C1 segment of cervical spinal cord (tissue), 14 donors: ENCODE data around the gene NT5C2.

Source experiments
- DNase-seq, 14 donors: peaks; one replicate each; lab custom pipeline; 2025; lab: John Stamatoyannopoulos, UW

NT5C2 gene

DNA sequence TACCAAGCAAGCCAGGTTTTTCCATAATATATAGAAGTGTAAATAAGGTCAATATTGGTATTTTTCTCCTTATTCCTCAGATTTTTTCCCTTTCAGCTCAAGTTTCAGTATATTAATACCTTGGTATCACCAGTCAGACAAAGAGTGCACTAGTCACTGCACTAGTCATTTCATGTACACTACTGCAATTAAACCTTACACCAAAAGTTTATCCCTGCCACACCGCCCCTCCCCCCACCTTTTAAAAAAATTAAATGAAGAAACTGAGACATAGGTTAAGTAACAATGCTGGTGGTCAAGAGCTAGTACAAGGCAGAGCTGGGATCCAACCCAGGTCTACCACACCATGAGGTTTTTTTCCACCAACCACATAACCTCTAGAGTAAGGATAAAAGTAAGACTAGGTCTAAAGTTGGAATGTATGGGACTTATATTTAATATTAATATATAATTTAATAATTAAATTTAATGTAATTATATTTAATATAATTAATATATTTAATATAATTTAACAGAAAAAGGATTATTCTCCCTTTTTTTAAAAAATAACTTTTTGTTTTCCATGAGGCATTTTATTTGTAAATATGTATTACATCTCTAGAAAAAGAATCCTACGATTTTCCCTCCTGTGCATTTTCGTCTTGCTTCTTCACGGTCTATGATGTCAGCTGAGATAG lies 68.5 kb downstream of the NT5C2 start:
- no peak for DNase-seq

DNA sequence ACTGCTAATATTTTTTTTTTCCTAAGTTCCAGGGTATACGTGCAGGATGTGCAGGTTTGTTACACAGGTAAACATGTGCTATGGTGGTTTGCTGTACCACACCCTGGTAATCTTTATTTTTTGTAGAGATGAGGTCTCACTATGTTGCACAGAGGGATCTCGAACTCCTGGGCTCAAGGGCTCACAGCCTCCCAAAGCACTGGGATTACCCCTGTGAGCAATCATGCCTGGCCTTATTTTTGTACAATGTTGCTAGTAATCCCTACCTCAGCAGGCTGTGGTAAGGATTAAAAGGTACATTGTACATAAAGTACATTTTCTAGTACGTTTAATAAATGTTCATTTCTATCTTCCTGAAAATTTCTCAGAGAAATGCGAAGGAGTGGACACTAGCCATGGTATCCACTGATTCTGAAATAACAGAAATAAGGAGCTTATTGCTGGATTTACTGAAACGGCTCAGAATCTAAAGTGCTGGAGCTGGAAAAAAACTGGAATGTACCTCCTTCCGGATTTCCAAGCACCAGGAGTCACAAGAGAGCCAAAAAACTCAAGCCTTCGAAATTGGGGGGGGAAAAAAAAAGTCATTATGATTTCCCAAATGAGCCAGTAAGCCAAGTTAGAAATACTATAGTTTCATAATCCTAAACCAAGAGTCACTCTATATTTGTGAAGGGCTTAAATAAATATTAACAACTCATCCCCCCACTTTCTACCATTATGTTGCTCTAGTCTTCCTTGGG lies 69.6 kb downstream of the NT5C2 start:
- no peak for DNase-seq

DNA sequence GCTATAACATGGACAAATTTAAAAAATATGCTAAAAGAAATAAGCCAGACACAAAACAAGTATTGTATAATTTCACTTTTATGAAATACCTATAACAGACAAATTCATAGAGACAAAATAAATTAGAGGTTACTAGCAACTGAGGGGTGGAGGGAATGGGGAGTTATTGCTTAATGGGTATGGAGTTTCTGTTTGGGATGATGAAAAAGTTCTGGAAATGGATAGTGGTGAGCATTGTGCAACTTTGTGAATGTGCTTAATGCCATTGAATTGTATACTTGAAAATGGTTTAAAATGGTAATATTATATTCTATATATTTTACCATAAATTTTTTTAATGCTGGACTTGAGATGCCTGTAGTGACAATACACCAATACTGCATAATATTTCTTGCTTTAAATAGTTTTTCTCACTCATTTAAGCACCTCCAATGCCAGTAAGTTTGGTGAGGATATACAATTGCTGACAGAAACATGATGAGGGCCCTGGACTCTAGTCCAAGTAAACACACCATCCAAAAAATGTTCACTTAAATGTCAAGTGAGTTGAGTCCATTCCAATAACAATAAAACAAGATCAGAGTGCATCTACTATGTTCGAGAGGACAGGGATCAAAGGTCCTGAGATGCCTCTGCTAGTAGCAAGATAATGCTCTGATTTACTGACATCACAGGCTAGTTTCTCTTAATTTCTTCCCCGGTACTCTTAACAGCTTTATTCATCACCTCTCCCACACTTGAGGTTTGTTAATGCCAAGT lies 71.9 kb downstream of the NT5C2 start:
- no peak for DNase-seq

DNA sequence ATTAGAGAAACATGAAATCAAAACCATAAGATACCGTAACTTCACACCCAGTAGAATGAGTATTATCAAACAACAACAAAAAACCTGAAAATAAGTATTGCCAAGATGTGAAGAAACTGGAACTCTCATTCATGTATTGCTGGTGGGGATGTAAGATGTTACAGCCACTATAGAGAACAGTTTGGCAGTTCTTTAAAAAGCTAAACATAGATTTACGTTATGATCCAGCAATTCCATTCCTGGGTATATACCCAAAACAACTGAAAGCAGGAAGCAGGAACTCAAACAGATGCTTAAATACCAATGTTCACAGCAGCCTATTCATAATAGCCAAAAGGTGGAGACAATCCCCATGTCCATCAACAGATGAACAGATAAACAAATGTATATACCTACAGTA lies 72.5 kb downstream of the NT5C2 start:
- DNase-seq, result no peak

DNA sequence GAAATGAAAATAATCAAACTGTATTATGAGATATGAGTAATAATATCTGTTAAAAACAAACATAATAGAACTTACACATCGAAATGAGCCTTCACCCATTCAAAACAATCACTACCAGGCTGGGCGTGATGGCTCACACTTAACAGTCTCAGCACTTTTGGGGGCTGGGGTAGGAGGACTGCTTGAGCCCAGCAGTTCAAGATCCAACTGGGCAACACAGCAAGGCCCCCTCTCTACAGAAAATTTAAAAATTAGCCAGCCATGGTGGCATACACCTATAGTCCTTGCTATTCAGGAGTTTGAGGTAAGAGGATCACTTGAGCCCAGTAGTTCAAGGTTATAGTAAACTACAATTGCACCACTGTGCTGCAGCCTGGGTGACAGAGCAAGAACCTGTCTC lies 75.8 kb downstream of the NT5C2 start:
- no peak for DNase-seq

DNA sequence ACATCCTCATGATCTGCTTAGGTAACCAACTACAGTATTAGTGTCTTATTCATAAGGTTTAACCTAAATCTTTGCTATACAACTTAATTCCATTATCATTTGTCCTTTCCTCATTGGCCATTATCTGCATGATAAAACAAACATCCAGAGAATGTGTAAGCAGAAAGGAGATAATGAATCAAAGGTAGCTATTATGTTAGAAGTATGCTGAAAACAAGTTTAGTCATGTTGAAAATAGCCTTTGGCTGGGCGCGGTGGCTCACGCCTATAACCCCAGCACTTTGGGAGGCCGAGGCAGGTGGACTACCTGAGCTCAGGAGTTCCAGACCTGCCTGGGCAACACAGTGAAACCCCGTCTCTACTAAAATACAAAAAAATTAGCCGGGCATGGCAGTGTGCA lies 78.2 kb downstream of the NT5C2 start:
- DNase-seq, result no peak

DNA sequence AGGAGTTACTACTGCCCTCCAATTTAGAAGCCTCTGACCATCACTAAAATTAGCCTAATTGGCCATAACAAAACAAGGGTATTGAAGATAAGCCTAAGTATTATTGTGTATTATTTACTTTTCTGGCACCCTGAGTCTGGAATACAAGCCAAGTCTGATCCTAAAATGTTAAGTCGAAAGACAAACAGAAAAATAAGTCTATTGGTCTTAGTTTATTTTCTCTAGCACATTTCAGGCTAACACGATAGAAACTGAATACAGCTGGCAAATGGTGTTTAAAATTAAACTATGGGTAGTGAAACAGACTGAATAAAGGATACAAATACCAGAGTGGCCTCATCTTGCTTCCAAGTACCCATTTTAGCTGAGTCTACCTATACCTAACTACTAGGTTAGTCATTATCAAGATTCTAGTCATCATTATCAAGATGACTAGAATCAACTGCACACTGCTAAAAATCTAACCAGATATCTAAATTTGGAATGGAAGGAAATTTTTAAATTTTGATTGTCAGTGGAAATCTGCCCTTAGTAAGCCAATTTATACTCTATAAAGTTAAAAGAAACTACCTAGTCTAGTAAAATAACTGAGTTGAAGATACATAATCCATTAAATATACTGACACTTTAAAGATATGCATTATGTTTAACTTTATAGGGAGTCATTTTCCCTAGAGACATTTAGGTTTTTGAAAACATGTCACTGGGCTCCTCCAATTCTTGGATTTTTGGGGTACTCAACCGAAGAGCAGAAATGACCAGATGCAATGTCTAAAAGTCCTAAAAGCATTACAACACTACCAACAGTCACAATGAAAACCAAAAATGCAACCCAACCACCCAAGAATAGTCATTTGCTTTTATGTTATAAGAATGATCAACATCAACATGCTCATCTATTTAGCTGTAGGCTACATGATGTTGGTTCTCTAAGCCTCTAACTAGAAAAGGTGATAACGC lies 80.9 kb downstream of the NT5C2 start:
- DNase-seq, result no peak

DNA sequence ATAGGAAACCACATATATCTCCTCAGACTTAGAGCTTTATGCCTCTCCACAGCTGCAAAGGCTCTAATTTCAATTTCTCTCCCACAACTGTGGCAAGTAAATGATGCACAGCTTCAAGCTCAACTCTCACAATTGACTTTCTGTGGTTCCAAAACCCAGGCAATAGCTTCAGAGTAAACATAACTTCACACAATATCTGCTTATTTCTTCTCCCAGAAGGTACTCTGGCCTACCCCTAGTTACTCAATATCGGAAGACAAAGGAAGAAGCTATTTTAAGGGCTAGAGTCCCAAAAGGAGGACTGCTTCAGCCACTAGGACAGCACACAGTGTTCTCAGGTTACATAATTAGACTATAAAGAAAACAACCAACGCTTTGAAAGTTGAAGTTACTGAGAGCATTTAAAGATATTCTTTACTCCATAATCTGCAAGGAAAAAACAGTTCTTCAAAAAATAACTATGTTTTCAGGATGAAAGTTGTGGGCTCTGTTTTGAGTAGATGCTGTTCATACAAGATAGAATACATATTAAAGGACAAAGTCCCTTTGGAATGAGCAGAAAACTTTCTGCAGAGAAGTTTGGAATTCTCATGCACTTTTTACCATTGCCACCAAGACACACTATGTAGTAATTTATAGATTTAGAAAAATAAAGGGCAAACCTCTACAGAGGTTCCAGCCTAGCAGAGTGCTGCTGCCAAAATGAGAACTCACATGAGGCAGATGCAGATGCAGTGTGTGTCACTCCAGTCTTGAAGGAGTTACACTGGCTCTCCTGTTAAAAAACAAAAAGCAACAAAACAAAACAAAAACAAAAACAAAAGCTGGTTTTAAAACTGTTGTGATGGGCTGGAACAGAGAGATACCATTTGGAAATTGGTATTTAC lies 81.8 kb downstream of the NT5C2 start:
- DNase-seq, result peak in 2 of 14 donors; percentile 25 to 32

DNA sequence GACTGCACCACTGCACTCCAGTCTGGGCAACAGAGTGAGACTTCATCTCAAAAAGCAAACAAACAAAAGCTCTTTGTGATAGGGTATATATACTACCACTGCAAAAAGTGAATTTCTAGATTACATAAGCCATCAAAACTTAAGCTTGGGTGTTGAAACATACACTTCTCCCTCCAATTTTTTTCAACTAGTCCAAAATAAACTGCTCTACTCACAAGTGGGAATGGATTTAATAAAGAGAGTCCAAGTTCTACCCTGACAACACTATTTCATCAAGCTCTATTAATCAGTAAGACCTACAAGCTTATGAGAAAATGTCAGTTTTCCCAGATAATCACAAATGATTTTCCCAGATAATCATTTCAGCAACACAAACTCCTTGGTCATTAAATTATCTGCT lies 82.7 kb downstream of the NT5C2 start:
- no peak for DNase-seq

DNA sequence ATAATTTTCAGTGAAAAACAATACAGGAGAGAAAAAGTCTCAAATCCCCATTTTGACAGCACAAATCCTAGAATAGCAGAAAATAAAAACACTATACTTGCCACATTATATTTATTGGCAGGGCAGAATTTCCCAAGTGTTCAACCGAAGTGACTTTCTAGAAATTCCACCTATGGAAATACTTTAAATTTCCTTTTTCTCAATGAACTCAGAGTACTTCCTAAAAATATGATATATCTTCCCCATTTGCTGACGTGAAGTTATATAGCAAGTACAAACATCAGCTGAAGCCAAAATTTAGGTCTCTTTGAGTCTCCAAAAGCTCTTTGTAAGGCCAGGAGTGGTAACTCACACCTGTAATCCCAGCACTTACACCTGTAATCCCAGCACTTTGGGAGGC lies 83.3 kb downstream of the NT5C2 start:
- DNase-seq, result no peak

DNA sequence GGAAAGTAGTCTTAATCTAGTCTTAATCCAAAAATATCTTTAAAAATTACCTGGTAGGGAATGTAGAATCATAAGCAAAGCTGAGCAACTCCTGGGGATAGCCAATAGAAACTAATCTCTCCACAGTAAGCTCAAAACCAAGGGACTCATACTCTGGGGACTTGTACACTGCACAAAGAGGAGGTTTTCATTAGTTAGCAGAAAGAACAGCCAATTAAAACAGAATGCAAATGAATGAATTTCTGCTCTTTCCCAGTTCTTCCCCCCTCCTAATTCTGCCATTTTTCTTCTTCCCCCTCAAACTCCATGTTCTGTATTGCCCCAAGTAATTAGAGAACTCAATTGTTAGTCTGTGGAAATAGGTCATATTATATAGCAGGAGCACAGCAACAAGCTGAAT lies 86.5 kb downstream of the NT5C2 start:
- no peak for DNase-seq

DNA sequence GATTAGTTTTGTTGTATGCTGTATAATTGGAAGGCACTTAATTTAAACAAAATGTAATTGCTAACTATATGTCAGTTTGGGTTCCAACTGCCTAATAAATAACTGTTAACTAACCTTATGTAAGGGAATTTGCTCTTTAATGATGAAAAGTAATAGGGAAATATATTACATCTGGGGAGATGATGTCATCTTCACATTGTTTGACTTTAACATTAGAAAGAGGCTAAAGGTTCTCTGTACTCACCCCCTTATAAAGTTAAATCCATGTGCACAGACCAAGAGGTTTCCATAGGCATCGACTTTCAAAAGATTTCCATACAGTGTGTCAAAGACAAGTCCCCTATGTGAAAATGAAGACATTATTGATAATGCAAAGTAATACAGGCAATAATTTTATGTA lies 87.6 kb downstream of the NT5C2 start:
- no peak for DNase-seq

DNA sequence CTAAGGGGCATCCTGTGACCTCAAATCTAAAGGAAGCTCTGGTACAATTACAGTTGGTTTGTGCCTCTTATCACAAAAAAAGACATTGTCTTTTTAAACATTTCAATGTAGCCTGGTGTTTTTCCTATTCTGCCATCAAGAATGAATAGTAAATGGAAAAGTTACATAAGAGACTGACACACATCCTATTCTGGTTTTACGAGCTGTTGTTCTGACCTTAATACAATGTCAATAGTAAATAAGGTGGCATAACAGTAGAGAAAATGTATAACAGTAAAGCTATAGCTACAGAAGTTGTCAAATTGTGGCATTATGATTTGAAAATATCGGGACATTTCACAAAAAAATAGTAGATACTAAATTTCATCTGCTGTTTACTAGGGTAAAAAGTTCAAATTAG lies 88.4 kb downstream of the NT5C2 start:
- no peak for DNase-seq

DNA sequence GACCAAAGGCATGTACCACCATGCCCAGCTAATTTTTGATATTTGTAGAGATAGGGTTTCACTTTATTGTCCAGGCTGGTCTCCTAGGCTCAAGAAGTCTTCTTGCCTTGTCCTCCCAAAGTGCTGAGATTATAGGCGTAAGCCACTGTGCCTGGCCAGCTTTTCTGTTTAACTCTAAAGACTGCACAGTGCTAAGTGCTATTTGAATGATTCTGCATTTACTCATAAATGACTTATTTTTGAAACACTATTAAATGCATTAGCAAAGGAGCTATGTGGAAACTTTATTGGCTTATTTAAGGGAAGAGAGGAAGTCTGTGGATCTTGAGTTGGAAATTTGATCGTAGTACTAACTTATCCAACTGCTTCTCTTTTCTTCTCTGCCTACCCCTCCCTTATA lies 89.1 kb downstream of the NT5C2 start:
- DNase-seq, result no peak

DNA sequence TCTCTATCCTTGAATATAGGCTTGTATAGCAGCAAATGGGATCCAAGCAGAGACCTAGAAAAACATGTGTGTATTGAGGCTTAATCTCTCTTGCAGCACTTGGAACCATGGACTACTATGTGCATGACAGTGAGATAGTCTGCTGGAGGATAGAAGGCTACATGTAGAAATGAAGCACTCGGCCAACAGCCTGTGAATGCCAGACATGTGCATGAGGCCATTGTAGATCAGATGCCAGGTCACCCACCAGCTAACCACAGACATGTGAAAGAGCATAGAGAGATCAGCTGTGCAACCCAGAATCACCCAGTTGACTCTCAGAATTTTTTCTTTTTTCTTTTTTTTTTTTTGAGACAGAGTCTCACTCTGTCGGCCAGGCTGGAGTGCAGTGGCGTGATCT lies 90.9 kb downstream of the NT5C2 start:
- no peak for DNase-seq

DNA sequence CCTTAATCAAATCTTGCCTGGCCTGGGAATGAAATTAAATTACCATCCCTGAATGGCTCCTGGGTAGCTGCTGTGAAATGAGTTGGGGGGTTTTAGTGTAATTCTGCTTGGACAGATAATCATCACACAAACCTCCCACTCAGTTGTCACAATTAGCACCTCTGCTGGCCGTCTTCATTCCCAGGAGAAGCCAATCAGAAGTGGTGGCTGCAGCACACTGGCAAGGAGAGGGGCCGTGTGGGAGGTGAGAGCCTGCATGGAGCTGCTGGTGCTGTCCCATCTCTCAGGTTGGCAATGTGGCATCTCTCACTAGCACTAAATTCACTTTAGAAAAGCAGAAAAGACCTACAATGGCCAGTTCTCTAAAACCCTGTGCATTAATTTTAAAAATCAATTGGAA lies 92.5 kb downstream of the NT5C2 start:
- no peak for DNase-seq

DNA sequence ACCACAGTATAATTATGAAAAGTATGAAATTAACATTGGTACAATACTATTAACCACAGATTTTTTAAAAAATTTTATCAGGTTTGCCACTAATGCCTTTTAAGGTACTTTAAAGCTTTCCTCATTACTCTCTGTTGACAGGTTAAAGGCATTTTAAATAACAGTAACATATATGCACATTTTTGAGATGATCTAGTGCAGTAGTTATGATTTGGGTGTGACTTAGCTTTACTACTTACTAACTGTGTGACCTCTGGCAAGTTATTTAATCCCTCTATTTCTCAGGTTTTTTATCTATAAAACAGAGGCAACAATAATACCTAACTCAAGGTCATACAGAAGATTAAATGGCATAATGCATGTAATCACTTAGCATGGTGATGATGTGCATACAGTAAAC lies 94.8 kb downstream of the NT5C2 start:
- no peak for DNase-seq

DNA sequence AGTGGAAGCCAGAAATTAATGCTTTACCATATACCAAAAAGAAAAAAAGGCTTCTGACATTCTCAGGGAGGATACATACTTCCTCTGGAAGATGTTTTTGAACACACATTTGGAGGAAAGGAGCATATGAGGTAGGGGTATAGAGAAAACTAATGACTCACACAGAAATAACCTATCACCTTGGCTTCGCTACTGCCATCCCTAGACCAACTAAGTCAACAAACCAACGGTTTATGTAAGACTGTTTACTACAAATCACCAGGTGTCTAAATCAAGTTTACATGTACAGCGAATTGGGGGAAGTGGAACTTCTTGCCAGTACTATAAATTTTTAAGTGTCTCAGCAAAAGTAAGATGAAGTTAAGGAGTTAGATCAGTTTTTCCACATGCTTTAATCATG lies 96.9 kb downstream of the NT5C2 start:
- DNase-seq, result no peak

DNA sequence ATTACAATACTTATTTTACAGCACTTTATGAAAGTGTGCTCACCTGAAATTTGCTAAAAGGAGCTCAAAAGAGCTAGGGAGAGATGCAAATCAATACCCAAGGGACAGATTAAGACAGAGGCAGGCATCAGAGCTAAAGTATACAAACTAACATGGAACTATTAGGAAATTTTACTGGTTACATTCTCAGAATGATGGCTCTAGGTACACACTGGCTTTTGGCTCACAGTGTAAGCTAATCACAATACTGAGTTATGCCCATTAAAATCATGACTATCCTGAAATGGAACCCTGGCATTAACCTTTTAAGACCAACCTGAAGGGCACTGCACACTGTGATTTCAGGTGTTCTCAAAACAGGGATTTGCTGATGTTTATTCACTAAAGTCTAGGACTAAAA lies 98.1 kb downstream of the NT5C2 start:
- no peak for DNase-seq

DNA sequence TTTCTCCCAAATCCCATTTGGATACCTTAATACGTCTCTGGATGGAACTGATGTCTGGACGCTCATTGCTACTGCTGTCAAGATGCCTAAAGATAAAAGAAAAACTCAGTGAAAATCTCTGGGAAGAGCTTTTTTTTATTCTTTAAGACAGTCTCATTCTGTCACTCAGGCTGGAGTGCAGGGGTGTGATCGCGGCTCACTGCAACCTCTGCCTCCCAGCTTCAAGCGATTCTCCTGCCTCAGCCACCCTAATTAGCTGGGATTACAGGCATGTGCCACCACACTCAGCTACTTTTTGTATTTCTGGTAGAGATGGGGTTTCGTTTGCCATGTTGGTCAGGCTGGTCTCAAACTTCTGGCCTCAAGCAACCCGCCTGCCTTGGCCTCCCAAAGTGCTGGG lies 102.2 kb downstream of the NT5C2 start:
- no peak for DNase-seq

DNA sequence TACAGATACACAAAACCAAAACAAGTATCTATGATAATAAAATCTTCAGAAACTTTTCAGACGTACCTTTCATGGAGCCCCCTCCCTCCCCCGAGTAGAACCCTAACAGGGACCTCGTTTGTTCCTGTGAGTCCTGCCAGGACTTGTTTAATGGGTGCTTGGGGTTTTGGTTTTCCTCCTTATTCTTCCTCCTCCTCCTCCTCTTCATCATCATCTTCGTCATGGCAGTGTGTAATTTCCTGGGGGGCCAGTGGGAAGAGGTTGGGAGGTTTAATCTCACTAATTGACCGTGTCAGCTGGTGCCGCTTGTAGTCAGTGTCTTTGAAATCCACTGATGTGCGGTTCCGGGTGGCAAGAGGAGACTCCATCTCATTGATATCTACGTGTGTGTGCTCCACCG lies 103.6 kb downstream of the NT5C2 start:
- no peak for DNase-seq
